HTERT RPE-1 (cell line): Measurements from ENCODE around the gene TNKS1BP1.

Experiments used
- in situ Hi-C: fragments of 300-500 bp; cut with MboI; formaldehyde crosslinking; loops from 4 replicates; pipeline ENCODE4 v1.14.3; 2020; ENCODE audit warnings: low sequenced_read_pairs

TNKS1BP1 gene

GRCh38 chr11:57312511-57313021 is 12.2 kb downstream of the TNKS1BP1 start:
- in situ Hi-C loops: no loop called here

- in situ Hi-C loops: no loop called here
These were observed 13.4 kb downstream of the TNKS1BP1 start for GRCh38 chr11:57311109-57311936.

- in situ Hi-C loops: no loop called here
These were observed 14.1 kb downstream of the TNKS1BP1 start for GRCh38 chr11:57310630-57311086.

- in situ Hi-C loops: no loop called here
These were observed 14.7 kb downstream of the TNKS1BP1 start for GRCh38 chr11:57310091-57310490.

- in situ Hi-C loops: no loop called here
These were observed 15.4 kb downstream of the TNKS1BP1 start for GRCh38 chr11:57309106-57310059.

GRCh38 chr11:57308426-57309060 is 16.2 kb downstream of the TNKS1BP1 start:
- in situ Hi-C loops: no loop called here

GRCh38 chr11:57307666-57308270 is 17.0 kb downstream of the TNKS1BP1 start:
- in situ Hi-C loops: no loop called here

- in situ Hi-C loops: no loop called here
These were observed 17.7 kb downstream of the TNKS1BP1 start for GRCh38 chr11:57306940-57307565.

GRCh38 chr11:57306161-57306876 is 18.4 kb downstream of the TNKS1BP1 start:
- in situ Hi-C loops: no loop called here

GRCh38 chr11:57305523-57305922 is 19.2 kb downstream of the TNKS1BP1 start:
- in situ Hi-C loops: no loop called here

- in situ Hi-C loops: no loop called here
These were observed 20.7 kb downstream of the TNKS1BP1 start for GRCh38 chr11:57303990-57304579.

- in situ Hi-C loops: no loop called here
These were observed 21.3 kb downstream of the TNKS1BP1 start for GRCh38 chr11:57303280-57303989.

GRCh38 chr11:57302489-57302888 is 22.3 kb downstream of the TNKS1BP1 start:
- in situ Hi-C loops: no loop called here

- in situ Hi-C loops: no loop called here
These were observed 22.9 kb downstream of the TNKS1BP1 start for GRCh38 chr11:57301711-57302423.

GRCh38 chr11:57300785-57301184 is 24.0 kb downstream of the TNKS1BP1 start:
- in situ Hi-C loops: no loop called here

GRCh38 chr11:57299150-57299737 is 25.5 kb downstream of the TNKS1BP1 start:
- in situ Hi-C loops: no loop called here

GRCh38 chr11:57297221-57297620 is 27.5 kb downstream of the TNKS1BP1 start:
- in situ Hi-C loops: no loop called here
